Measurements from ENCODE around the gene ELAVL1. TPM values are rescaled to one million over a fixed set of nuclear protein-coding genes. Genes with fewer than 3 reads are reported as not detected.

ELAVL1 gene
- total RNA-seq, 6 experiments from 2014 or later, result 25.3 to 33.6 (median 30.3) TPM

DNA sequence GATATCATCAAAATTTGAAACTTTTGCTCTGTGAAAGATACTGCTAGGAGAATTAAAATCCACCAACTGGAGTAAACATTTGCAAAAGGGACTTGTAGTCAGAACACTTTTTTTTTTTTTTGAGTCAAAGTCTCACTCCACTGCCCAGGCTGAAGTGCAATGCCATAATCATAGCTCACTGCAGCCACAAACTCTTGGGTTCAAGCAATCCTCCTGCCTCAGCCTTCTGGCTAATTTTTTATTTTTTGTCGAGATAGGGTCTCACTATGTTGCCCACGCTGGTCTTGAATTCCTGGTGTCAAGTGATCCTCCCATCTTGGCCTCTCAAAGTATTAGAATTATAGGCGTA lies 9.7 kb downstream of the ELAVL1 start:
- peak overlapping the region in 1 of 3 donors; percentile 3 for H3K27ac ChIP-seq
- peaks cover 0 to 8% (median 5%) of the 10 kb centered on the region in 4 donors for H3K36me3 ChIP-seq
- no peaks in the 10 kb centered on the region for H3K9me3 ChIP-seq
- peak in 1 of 4 donors; percentile 30 for ATAC-seq
- peaks cover 0 to 54% (median 12%) of the 10 kb centered on the region in 4 donors for H3K4me1 ChIP-seq
- TF ChIP-seq POLR2A (IDR thresholded peaks at IDR 0.05), result no peak
- TF ChIP-seq, protein P1, sequence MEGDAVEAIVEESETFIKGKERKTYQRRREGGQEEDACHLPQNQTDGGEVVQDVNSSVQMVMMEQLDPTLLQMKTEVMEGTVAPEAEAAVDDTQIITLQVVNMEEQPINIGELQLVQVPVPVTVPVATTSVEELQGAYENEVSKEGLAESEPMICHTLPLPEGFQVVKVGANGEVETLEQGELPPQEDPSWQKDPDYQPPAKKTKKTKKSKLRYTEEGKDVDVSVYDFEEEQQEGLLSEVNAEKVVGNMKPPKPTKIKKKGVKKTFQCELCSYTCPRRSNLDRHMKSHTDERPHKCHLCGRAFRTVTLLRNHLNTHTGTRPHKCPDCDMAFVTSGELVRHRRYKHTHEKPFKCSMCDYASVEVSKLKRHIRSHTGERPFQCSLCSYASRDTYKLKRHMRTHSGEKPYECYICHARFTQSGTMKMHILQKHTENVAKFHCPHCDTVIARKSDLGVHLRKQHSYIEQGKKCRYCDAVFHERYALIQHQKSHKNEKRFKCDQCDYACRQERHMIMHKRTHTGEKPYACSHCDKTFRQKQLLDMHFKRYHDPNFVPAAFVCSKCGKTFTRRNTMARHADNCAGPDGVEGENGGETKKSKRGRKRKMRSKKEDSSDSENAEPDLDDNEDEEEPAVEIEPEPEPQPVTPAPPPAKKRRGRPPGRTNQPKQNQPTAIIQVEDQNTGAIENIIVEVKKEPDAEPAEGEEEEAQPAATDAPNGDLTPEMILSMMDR (IDR thresholded peaks at IDR 0.05), result no peak
- intact Hi-C loops (cut with DNase I), result no loop called here
- 71% methylated on average over 3 of the region's 3 CpGs for WGBS (ENCODE audit: insufficient coverage, low coverage, low lambda C conversion rate, missing lambda C conversion rate)
- H3K4me3 ChIP-seq, result no peak overlapping the region
- no peak for DNase-seq
- H3K27me3 ChIP-seq, result no peaks in the 10 kb centered on the region

DNA sequence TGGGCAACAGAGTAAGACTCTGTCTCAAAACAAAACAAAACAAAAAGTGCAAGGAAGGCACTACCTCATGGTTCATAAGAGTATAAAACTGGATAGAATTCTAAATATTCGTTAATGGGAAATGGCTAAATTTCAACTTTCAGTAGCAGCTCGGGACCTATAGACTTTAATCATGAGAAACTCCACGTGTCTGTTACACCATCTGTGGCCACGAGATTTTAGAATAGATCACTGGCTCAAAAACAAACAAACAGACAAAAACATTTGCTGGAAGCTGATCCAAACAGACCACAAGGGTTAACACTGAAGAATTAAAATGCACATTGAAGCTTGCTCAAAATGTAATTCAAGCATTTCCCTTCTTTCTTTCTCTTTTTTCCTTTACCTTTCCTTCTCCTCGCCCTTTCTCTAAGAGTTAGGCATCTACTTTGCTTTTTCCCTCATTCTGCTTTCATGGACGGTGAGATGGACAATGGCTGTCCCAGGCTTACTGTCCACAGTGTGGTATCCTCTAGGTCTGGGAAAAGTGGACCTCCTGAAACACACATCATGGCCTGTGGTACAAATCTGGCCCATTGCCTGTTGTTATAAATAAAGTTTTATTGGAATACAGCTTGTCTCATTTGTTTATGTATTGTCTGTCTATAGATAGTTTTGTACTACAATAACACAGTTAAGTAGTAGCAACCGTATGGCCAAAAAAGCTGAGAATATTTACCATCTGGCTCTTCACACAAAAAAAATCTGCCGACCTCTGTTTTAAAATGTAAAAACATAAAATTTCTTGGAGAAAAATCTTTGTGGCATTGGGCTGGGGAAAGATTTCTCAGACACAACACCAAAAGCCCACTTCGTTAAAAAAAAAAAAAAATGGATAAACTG lies 10.3 kb downstream of the ELAVL1 start:
- Histone ChIP-seq H3K27ac (peak overlapping the region in 2 of 3 donors; percentile 51 to 61), H3K4me3 (no peak overlapping the region), H3K9me3 (no peaks in the 10 kb centered on the region), H3K36me3 (peaks cover 0 to 14% (median 9%) of the 10 kb centered on the region in 4 donors), H3K27me3 (no peaks in the 10 kb centered on the region), H3K4me1 (peaks cover 0 to 48% (median 9%) of the 10 kb centered on the region in 4 donors)
- intact Hi-C loops (cut with DNase I), result no loop called here
- no peak for TF ChIP-seq POLR2A (IDR thresholded peaks at IDR 0.05)
- TF ChIP-seq, protein P1 (IDR thresholded peaks at IDR 0.05), result no peak
- 41% methylated on average over 9 of the region's 9 CpGs for WGBS (ENCODE audit: insufficient coverage, low coverage, low lambda C conversion rate, missing lambda C conversion rate)
- peak in 1 of 4 donors; percentile 28 for ATAC-seq
- DNase-seq, result no peak

DNA sequence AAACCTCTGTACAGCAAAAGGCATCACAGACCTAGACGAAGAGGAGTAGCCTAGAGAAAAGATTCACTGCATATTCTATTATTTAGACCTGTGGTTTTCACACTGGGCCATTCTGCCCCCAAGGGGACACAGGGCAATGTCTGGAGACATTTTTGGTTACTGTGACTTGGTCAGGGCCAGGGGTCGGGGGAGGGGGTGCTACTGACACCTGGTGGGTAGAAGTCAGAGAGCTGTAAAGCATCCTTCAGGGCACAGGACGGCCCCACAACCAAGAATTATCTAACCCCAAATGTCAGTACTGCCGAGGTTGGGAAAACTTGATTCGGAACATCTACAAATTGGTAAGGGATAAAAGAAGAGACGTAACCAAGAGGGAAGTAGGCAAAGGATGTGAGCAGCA lies 11.3 kb downstream of the ELAVL1 start:
- Histone ChIP-seq H3K4me3 (no peak overlapping the region), H3K36me3 (peaks cover 0 to 24% (median 14%) of the 10 kb centered on the region in 4 donors), H3K27me3 (no peaks in the 10 kb centered on the region), H3K4me1 (peaks cover 0 to 40% (median 9%) of the 10 kb centered on the region in 4 donors), H3K27ac (peak overlapping the region in 2 of 3 donors; percentile 51 to 61), H3K9me3 (no peaks in the 10 kb centered on the region)
- intact Hi-C loops (cut with DNase I), result no loop called here
- TF ChIP-seq, protein P1 (IDR thresholded peaks at IDR 0.05), result no peak
- TF ChIP-seq POLR2A (IDR thresholded peaks at IDR 0.05), result no peak
- WGBS (ENCODE audit: insufficient coverage, low coverage, low lambda C conversion rate, missing lambda C conversion rate), result 69% methylated on average over 6 of the region's 6 CpGs
- DNase-seq (no peak), ATAC-seq (no peak)

DNA sequence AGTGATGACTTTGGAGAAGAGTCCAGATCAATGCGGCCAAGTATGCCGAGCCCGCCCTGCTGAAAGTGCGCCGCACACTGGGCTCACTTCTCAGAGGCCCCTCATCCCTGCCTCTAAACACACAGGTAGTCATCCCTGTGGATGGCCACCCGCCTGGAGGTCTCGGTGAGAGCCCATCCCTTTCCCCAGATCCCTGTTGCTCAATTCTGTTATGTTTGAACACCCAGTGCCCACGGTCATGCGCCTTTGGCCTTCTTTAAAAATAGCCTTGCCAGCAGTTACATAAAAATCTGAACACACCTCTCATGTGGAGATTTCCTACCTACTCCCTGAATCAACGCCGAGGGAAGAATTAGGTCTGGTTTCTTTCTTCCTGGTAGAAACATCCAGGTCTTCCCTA lies 11.9 kb downstream of the ELAVL1 start:
- Histone ChIP-seq H3K9me3 (no peaks in the 10 kb centered on the region), H3K27ac (peak overlapping the region; percentile 20 to 61 (median 51)), H3K4me3 (no peak overlapping the region), H3K36me3 (peaks cover 0 to 30% (median 14%) of the 10 kb centered on the region in 4 donors), H3K27me3 (no peaks in the 10 kb centered on the region), H3K4me1 (peaks cover 0 to 40% (median 9%) of the 10 kb centered on the region in 4 donors)
- peak in 2 of 3 donors; percentile 42 to 74 for DNase-seq
- peak; percentile 79 to 87 (median 82) for ATAC-seq
- TF ChIP-seq, protein P1 (IDR thresholded peaks at IDR 0.05), result no peak
- TF ChIP-seq POLR2A (IDR thresholded peaks at IDR 0.05), result no peak
- intact Hi-C loops (cut with DNase I), result no loop called here
- 29% methylated on average over 6 of the region's 11 CpGs for WGBS (ENCODE audit: insufficient coverage, low coverage, low lambda C conversion rate, missing lambda C conversion rate)

Data from right lobe of liver (tissue), 6 donors.